Measurements from ENCODE around the gene ADK.

DNA sequence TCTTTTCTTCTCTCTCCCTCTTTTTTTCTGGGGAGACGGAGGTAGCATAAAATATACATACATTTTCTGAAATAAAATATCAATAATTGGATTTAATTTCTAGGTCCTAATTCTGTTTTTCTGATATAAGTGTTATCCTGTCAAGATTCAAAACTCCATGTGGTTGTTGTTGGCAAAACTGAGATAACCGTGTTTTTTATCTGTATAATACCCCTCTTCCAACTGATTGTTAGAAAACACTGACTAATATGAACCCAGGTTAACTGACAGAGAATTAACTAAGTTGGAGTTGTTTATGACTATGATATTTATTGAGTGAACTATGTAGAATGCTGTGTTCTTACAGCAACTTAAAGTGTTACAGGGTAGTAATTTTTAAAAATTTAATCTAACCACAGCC, 438.8 kb downstream of the ADK start:
- TF ChIP-seq, protein P1, sequence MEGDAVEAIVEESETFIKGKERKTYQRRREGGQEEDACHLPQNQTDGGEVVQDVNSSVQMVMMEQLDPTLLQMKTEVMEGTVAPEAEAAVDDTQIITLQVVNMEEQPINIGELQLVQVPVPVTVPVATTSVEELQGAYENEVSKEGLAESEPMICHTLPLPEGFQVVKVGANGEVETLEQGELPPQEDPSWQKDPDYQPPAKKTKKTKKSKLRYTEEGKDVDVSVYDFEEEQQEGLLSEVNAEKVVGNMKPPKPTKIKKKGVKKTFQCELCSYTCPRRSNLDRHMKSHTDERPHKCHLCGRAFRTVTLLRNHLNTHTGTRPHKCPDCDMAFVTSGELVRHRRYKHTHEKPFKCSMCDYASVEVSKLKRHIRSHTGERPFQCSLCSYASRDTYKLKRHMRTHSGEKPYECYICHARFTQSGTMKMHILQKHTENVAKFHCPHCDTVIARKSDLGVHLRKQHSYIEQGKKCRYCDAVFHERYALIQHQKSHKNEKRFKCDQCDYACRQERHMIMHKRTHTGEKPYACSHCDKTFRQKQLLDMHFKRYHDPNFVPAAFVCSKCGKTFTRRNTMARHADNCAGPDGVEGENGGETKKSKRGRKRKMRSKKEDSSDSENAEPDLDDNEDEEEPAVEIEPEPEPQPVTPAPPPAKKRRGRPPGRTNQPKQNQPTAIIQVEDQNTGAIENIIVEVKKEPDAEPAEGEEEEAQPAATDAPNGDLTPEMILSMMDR (IDR thresholded peaks at IDR 0.05), result no peak
- no peak for TF ChIP-seq POLR2A (IDR thresholded peaks at IDR 0.05)
- TF ChIP-seq POLR2AphosphoS5 (IDR thresholded peaks at IDR 0.05), result no peak

Data from breast epithelium (tissue), 3 donors.